ENCODE data around the gene SRGAP1.

SRGAP1 gene

GRCh38 chr12:63940310-63941005 lies 96.0 kb downstream of the SRGAP1 start:
- no peak for DNase-seq (ENCODE audit: low spot score)

GRCh38 chr12:63941166-63941800 lies 96.8 kb downstream of the SRGAP1 start:
- DNase-seq (ENCODE audit: low spot score), result no peak

- DNase-seq (ENCODE audit: low spot score), result no peak
Measured at GRCh38 chr12:63941879-63942278, 97.4 kb downstream of the SRGAP1 start.

GRCh38 chr12:63942464-63943241 lies 98.2 kb downstream of the SRGAP1 start:
- DNase-seq (ENCODE audit: low spot score), result no peak

DNA sequence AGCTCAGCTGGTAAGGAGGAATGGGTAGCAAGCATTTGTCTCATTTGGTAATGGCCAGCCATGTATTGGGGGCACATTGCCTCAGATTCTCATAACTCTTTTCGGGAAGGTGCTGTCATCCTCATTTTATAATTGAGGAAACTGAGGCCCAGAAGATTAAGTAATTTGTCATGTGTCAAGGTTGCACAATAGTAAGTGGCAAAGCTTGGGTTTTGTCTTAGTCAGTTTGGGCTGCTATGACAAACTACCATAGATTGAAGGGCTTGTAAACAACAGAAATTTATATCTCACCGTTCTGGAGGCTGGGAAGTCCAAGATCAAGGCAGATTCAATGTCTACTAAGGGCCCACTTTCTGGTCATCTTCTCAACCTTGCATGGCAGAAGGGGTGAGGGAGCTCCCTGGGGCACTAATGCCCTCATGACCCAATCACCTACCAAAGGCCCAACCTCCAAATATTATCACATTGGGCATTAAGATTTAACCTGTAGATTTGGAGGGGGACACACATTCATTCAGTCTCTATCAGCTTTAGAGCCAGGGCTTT lies 99.6 kb downstream of the SRGAP1 start:
- DNase-seq (ENCODE audit: low spot score), result no peak

DNA sequence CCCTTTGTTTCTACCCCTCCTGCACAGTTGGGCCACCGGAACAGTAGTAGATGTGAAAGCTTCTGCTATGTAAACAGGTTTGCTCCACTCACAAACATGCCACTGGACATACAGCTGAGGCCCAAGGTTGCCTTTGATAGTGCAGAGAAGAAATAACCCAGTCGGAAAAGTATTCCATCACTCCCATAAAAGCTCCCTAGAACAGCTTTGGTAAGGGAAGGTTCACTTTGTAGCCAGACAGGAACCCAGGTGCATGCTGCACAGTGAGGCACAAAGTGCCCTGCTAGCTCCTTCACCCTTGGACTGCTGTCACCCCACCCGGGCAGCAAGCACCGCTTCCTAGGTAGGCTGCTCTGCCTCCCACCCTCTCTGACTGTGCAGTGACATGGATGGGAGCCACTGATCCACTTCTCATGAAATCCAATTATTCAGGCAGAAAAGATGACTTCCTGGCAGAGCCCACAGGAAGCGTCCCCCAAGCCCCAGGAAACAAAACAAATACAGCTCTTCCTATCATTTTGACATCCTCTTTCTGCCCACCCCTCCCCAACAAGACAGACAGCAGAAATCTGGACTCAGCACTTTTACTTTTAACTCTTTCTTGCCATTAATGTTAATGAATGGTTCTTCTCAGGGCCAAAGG lies 100.2 kb downstream of the SRGAP1 start:
- no peak for DNase-seq (ENCODE audit: low spot score)

DNA sequence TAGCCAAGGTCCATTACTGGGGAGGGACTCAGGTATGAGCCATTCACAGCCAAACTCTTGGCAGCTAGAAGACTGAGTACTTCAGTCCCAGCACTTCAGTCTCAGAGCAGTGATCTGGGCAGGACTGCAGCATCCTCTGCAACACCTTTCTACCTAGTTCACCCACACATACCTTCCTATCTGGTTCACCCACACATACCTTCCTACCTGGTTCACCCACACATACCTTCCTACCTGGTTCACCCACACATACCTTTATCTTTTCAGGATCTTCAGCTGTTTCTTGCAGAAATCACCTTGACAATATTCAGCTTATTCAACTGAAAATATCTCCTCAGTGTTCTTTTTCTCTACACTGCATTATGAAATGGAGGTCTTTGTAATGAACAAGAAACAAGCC lies 101.3 kb downstream of the SRGAP1 start:
- DNase-seq (ENCODE audit: low spot score), result no peak

- DNase-seq (ENCODE audit: low spot score), result no peak
Measured at GRCh38 chr12:63948211-63948610, 103.7 kb downstream of the SRGAP1 start.

- DNase-seq (ENCODE audit: low spot score), result no peak
Measured at GRCh38 chr12:63949902-63950301, 105.4 kb downstream of the SRGAP1 start.

DNA sequence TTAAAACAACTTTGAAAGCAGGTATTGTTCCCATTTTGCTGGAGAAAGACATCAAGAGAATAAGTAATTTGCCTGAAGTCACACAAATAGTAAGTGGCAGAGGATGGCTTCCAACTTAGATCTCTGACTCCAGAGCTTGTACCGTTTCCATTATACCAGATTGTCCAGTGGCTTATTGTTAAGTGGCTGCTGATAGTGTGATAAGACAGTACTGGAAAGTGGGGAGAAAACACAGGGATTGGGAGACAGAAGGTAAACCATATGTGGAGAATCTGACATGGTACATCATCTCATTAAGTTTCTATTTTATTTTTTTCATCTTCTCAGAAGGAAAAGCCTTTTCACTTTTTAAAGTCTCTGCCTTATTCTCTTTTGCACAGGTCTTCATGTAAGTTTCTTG lies 108.5 kb downstream of the SRGAP1 start:
- DNase-seq (ENCODE audit: low spot score), result no peak

GRCh38 chr12:63955831-63956666 lies 111.5 kb downstream of the SRGAP1 start:
- no peak for DNase-seq (ENCODE audit: low spot score)

DNA sequence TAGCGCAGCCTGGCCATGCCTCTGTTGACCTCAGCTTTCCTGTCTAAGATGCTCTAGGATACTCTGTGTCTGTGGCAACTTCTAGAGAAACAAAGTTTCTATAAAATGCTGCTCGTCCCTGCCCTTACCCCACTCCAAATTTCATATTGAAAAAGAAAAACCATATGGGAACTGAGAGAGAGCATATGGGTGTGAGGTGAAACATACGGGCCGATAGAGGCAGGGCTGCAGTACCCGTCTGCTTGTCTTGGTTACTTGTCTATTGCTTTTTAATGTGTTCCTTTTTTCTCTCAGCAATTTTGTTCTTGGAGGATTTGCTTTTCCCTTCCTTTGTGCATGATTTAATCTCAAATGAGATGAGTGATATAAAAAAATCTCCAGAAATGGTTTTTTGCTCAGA lies 113.0 kb downstream of the SRGAP1 start:
- DNase-seq (ENCODE audit: low spot score), result no peak

GRCh38 chr12:63958876-63959580 lies 114.5 kb downstream of the SRGAP1 start:
- no peak for DNase-seq (ENCODE audit: low spot score)

- DNase-seq (ENCODE audit: low spot score), result no peak
Measured at GRCh38 chr12:63961048-63961447, 116.5 kb downstream of the SRGAP1 start.

GRCh38 chr12:63961543-63961942 lies 117.0 kb downstream of the SRGAP1 start:
- DNase-seq (ENCODE audit: low spot score), result no peak

DNA sequence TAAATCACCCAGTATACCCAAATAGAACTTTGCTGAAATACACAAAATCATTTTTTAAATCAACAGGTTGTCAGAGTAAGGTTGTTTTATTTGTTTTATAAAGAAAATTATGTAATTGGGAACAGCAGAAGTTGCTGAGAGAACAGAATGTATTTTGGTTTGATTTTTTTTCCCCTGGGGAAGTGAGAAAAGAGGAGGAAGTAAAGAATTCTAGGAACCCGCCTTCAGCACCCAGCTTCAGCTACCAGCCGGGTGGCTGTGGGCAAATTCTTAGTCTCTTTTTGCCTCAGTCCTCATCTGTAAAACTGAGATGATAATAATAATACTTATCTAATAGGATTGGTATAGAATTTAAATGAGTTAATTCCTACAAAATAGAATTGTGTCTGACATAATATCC lies 119.4 kb downstream of the SRGAP1 start:
- DNase-seq (ENCODE audit: low spot score), result no peak

- DNase-seq (ENCODE audit: low spot score), result no peak
Measured at GRCh38 chr12:63964301-63964700, 119.8 kb downstream of the SRGAP1 start.

- DNase-seq (ENCODE audit: low spot score), result no peak
Measured at GRCh38 chr12:63965936-63966605, 121.6 kb downstream of the SRGAP1 start.

GRCh38 chr12:63966606-63966975 lies 122.1 kb downstream of the SRGAP1 start:
- DNase-seq (ENCODE audit: low spot score), result no peak
